ENCODE measurements around the gene BARHL1.

DNA sequence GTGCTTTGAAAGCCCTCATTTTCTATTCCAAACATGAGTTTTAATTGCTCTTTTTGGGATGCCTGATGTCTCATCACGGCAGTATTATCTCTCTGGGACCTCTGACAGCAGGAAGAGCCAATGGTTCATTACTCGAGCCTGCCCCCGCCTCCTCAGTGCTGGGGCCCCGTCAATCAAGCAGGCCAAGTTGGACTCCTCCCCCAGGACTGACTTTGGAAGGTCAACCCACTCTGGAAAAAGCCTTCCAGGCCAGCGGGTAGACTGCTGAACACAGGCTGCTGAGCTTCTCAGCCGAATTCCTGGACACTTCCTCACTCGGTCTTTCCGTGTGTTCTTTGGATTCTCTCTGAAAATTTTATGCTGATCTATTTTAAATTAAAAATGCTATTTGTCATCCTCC, 9.5 kb upstream of the BARHL1 start:
- TF ChIP-seq EZH2 (IDR thresholded peaks at IDR 0.05; ENCODE audit: borderline replicate concordance, insufficient read depth, low read length, poor library complexity, severe bottlenecking) = no peak
- TF ChIP-seq, protein P1, sequence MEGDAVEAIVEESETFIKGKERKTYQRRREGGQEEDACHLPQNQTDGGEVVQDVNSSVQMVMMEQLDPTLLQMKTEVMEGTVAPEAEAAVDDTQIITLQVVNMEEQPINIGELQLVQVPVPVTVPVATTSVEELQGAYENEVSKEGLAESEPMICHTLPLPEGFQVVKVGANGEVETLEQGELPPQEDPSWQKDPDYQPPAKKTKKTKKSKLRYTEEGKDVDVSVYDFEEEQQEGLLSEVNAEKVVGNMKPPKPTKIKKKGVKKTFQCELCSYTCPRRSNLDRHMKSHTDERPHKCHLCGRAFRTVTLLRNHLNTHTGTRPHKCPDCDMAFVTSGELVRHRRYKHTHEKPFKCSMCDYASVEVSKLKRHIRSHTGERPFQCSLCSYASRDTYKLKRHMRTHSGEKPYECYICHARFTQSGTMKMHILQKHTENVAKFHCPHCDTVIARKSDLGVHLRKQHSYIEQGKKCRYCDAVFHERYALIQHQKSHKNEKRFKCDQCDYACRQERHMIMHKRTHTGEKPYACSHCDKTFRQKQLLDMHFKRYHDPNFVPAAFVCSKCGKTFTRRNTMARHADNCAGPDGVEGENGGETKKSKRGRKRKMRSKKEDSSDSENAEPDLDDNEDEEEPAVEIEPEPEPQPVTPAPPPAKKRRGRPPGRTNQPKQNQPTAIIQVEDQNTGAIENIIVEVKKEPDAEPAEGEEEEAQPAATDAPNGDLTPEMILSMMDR (IDR thresholded peaks at IDR 0.05; ENCODE audit: poor library complexity, severe bottlenecking) = no peak
- TF ChIP-seq EP300 (conservative IDR thresholded peaks at IDR 0.05; ENCODE audit: poor library complexity, severe bottlenecking) = no peak

Data from neural cell (in vitro differentiated cells).